ENCODE data around the gene HMMR.

DNA sequence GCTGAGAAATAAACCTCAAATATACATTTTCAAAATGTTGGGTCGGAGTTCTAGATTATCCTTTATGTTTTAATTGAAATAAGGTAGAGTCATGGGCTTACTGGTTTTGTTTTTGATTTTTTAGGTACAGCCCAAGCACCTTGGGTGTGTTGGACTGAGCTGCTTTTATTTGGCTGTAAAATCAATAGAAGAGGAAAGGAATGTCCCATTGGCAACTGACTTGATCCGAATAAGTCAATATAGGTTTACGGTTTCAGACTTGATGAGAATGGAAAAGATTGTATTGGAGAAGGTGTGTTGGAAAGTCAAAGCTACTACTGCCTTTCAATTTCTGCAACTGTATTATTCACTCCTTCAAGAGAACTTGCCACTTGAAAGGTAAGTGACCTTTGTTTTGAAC, 19.5 kb upstream of the HMMR start:
- TF ChIP-seq POLR2A (IDR thresholded peaks at IDR 0.05; ENCODE audit: low read depth, low read length) = no peak
- TF ChIP-seq, protein P1, sequence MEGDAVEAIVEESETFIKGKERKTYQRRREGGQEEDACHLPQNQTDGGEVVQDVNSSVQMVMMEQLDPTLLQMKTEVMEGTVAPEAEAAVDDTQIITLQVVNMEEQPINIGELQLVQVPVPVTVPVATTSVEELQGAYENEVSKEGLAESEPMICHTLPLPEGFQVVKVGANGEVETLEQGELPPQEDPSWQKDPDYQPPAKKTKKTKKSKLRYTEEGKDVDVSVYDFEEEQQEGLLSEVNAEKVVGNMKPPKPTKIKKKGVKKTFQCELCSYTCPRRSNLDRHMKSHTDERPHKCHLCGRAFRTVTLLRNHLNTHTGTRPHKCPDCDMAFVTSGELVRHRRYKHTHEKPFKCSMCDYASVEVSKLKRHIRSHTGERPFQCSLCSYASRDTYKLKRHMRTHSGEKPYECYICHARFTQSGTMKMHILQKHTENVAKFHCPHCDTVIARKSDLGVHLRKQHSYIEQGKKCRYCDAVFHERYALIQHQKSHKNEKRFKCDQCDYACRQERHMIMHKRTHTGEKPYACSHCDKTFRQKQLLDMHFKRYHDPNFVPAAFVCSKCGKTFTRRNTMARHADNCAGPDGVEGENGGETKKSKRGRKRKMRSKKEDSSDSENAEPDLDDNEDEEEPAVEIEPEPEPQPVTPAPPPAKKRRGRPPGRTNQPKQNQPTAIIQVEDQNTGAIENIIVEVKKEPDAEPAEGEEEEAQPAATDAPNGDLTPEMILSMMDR (conservative IDR thresholded peaks at IDR 0.05; ENCODE audit: low read depth, low read length) = no peak
- no peak for TF ChIP-seq RFX5 (IDR thresholded peaks at IDR 0.05; ENCODE audit: low read depth, low read length)
- TF ChIP-seq RAD21 (IDR thresholded peaks at IDR 0.05; ENCODE audit: low read length) = no peak
- TF ChIP-seq, protein P2, sequence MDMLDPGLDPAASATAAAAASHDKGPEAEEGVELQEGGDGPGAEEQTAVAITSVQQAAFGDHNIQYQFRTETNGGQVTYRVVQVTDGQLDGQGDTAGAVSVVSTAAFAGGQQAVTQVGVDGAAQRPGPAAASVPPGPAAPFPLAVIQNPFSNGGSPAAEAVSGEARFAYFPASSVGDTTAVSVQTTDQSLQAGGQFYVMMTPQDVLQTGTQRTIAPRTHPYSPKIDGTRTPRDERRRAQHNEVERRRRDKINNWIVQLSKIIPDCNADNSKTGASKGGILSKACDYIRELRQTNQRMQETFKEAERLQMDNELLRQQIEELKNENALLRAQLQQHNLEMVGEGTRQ (IDR thresholded peaks at IDR 0.05; ENCODE audit: low read depth, low read length) = no peak
- no peak for TF ChIP-seq FOS (IDR thresholded peaks at IDR 0.05; ENCODE audit: low read depth, low read length)
- TF ChIP-seq, protein P3, sequence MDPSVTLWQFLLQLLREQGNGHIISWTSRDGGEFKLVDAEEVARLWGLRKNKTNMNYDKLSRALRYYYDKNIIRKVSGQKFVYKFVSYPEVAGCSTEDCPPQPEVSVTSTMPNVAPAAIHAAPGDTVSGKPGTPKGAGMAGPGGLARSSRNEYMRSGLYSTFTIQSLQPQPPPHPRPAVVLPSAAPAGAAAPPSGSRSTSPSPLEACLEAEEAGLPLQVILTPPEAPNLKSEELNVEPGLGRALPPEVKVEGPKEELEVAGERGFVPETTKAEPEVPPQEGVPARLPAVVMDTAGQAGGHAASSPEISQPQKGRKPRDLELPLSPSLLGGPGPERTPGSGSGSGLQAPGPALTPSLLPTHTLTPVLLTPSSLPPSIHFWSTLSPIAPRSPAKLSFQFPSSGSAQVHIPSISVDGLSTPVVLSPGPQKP (IDR thresholded peaks at IDR 0.05; ENCODE audit: borderline replicate concordance, low read depth, low read length) = no peak
- no peak for TF ChIP-seq RCOR1 (IDR thresholded peaks at IDR 0.05; ENCODE audit: insufficient replicate concordance, low read length)

Measured in IMR-90 (cell line).